Activated CD8-positive, alpha-beta T cell treated with anti-CD3 and anti-CD28 coated beads for 36 hours (primary cell): ENCODE results near the gene CROT. TPM values are rescaled to one million over a fixed set of nuclear protein-coding genes. Genes with fewer than 3 reads are reported as not detected.
A peak's percentile ranks its signal among the peaks of the same experiment; 100 is the strongest.
"Not testable (repeated sequence)": the region's sequence is repeated elsewhere in the genome, so short reads cannot be mapped to it uniquely, and the experiment has no call there.

Source experiments
- ATAC-seq: fragments of 200-7000 bp; cut with Tn5 transposase; one replicate; pipeline ENCODE4 v1.10.0; 2021; ENCODE audit warnings: mild to moderate bottlenecking, moderate library complexity
- CTCF ChIA-PET: fragments of 350-600 bp; sonication (Branson Sonifier 250); formaldehyde crosslinking; loops from one replicate; lab custom pipeline; 2021; ENCODE audit warnings: antibody characterized with exemption; lab: Charles Lee
- POLR2A ChIA-PET: fragments of 350-600 bp; sonication (Branson Sonifier 250); formaldehyde crosslinking; loops from one replicate; lab custom pipeline; 2021; ENCODE audit warnings: antibody characterized with exemption; lab: Charles Lee
- DNase-seq: peaks from one replicate; pipeline ENCODE4 v3.0.0-alpha.2; 2020
- H3K27ac Mint-ChIP-seq: one replicate; pipeline ENCODE4 v1.8.0; 2021; ENCODE audit warnings: mild to moderate bottlenecking, mixed read lengths
- H3K27me3 Mint-ChIP-seq: one replicate; pipeline ENCODE4 v1.8.0; 2021; ENCODE audit warnings: mixed read lengths
- H3K36me3 Mint-ChIP-seq: one replicate; pipeline ENCODE4 v1.8.0; 2021; ENCODE audit warnings: low read depth, mixed read lengths
- H3K4me1 Mint-ChIP-seq: one replicate; pipeline ENCODE4 v1.8.0; 2021; ENCODE audit warnings: low read depth, mixed read lengths
- H3K4me3 Mint-ChIP-seq: one replicate; pipeline ENCODE4 v1.8.0; 2021; ENCODE audit warnings: mild to moderate bottlenecking, moderate library complexity, mixed read lengths
- H3K9me3 Mint-ChIP-seq: one replicate; pipeline ENCODE4 v1.8.0; 2021; ENCODE audit warnings: mixed read lengths
- intact Hi-C: fragments of 100-400 bp; cut with micrococcal nuclease; formaldehyde crosslinking; loops from one replicate; pipeline ENCODE4 v1.10.0; 2022
- total RNA-seq, 2 experiments: library from RNA; stranded (reverse); gene quantifications; one replicate each; pipeline ENCODE4 v1.2.3, GENCODE V29; 2021
- TF ChIP-seq, protein P1 (sequence below): fragments of 200-600 bp; IDR thresholded peaks from one replicate; pipeline ENCODE4 v1.8.0; 2022; ENCODE audit warnings: antibody characterized with exemption, mild to moderate bottlenecking

The CROT gene
- total RNA-seq, 2 experiments from 2014 or later = 7.2 to 7.3 TPM

DNA sequence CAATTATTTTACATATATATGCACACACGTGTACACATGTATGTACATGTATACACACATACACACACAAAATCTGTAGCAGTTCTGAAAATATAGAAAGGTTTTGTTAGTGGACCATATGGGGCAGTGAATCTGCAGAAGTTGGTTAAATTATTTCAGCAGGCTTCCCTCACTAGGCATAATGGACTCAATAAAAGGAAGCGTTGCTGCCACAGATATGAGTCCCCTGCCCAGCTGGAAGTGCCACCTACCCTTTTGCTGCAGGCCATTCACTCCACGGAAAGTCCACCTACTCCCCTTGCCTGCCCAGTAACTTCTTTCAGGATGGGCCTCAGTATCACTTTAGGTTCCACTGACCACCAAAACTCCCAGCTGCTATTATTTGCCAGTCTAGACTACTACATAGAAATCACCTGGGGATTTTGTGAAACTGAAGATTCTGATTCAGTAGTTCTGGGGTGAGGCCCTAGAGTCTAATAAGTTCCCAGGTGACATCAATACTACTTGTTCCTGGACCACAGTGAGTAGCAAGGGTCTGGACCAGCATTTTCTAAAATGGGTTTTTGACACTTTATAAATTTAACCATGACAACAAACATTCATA is 29.3 kb upstream of the CROT start:
- no peak for DNase-seq
- H3K27ac Mint-ChIP-seq = no peak overlapping the region
- peaks cover 2% of the 10 kb centered on the region for H3K27me3 Mint-ChIP-seq
- intact Hi-C loops = no loop called here
- ATAC-seq = peak; percentile 38
- ChIA-PET POLR2A (no interaction called here), CTCF (interaction anchor here (1.6 to 7.6 kb wide), 2 partner anchors 8 to 101 kb away, joined by 3 to 97 read pairs; no protein-coding TSS in a partner anchor)
- TF ChIP-seq, protein P1, sequence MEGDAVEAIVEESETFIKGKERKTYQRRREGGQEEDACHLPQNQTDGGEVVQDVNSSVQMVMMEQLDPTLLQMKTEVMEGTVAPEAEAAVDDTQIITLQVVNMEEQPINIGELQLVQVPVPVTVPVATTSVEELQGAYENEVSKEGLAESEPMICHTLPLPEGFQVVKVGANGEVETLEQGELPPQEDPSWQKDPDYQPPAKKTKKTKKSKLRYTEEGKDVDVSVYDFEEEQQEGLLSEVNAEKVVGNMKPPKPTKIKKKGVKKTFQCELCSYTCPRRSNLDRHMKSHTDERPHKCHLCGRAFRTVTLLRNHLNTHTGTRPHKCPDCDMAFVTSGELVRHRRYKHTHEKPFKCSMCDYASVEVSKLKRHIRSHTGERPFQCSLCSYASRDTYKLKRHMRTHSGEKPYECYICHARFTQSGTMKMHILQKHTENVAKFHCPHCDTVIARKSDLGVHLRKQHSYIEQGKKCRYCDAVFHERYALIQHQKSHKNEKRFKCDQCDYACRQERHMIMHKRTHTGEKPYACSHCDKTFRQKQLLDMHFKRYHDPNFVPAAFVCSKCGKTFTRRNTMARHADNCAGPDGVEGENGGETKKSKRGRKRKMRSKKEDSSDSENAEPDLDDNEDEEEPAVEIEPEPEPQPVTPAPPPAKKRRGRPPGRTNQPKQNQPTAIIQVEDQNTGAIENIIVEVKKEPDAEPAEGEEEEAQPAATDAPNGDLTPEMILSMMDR = no peak
- H3K36me3 Mint-ChIP-seq = no peaks in the 10 kb centered on the region
- H3K9me3 Mint-ChIP-seq = no peaks in the 10 kb centered on the region
- H3K4me1 Mint-ChIP-seq = peaks cover 17% of the 10 kb centered on the region
- no peak overlapping the region for H3K4me3 Mint-ChIP-seq

DNA sequence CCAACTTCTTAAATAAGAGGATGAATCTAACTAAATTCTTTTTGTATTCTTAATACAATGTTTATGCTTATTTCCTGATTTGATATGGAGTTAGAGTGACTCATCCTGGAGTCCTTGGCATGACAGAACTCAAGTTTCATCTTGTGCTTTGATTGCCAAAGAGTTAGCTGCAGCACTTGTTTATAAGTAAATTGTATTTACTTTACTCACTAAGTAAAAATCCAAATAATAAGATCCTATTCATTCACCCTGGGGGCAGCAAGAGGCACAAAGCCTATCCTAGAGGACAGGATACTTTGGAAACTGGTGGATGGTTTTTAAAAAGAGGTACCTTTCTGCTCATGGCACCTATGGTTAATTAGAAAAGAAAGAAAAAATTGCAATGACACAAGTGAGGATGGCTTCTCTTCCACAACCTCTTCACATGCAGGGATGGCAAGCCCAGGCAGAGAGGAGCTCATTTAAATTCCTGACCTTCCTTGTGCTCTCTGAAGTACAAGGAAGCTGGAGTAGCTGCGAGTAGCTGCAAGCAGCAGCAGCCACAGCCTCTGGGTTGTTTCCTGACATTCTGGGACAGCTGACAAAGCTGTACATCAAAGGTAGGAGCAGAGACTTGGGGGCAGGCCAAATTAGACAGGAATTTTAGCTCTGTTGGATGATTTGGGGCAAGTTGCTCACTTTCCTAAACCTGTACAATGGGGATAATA is 28.5 kb upstream of the CROT start:
- POLR2A ChIA-PET = no interaction called here
- intact Hi-C loops = no loop called here
- no peak overlapping the region for H3K27ac Mint-ChIP-seq
- TF ChIP-seq, protein P1 = no peak
- no peak for DNase-seq
- ATAC-seq = no peak
- no peak overlapping the region for H3K4me3 Mint-ChIP-seq
- H3K27me3 Mint-ChIP-seq = peaks cover 2% of the 10 kb centered on the region
- CTCF ChIA-PET = interaction anchor here (1.6 to 7.6 kb wide), 2 partner anchors 9 to 100 kb away, joined by 3 to 97 read pairs; no protein-coding TSS in a partner anchor
- peaks cover 17% of the 10 kb centered on the region for H3K4me1 Mint-ChIP-seq
- no peaks in the 10 kb centered on the region for H3K9me3 Mint-ChIP-seq
- no peaks in the 10 kb centered on the region for H3K36me3 Mint-ChIP-seq

DNA sequence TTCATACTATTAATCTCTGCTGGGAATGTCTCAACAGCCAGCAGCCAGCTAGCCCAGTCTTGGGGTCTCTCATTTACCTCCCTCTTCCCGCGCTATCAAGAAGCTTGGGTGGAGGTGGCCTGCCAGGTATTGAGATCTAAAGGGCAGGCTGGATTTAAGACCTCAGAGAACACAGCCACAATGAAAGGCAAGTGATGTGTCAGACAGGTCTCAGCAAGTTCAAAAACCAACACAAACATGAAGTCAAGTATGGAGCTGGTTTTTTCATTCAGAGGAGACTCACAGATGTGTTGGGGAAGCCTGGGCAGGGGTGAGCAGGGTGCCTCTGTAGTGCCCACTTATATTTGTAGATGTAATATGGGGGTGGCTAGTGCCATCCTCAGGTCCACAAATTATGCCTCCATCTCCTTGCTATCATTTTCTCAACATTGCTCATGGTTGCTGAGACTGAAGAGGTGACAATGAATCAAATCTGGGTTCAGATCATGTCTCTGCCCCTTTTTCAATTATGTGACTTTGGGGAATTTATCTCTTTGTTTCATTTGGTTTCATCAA is 27.7 kb upstream of the CROT start:
- TF ChIP-seq, protein P1 = no peak
- Mint-ChIP-seq H3K4me3 (no peak overlapping the region), H3K27me3 (peaks cover 2% of the 10 kb centered on the region), H3K36me3 (no peaks in the 10 kb centered on the region), H3K4me1 (peaks cover 17% of the 10 kb centered on the region), H3K27ac (no peak overlapping the region), H3K9me3 (peaks cover 2% of the 10 kb centered on the region)
- ATAC-seq (no peak), DNase-seq (no peak)
- intact Hi-C loops = no loop called here
- ChIA-PET POLR2A (no interaction called here), CTCF (interaction anchor here (1.6 to 7.6 kb wide), 2 partner anchors 9 to 99 kb away, joined by 3 to 97 read pairs; no protein-coding TSS in a partner anchor)

- Mint-ChIP-seq H3K9me3 (peaks cover 2% of the 10 kb centered on the region), H3K36me3 (no peaks in the 10 kb centered on the region), H3K27me3 (peaks cover 2% of the 10 kb centered on the region), H3K4me3 (peak overlapping the region; percentile 10), H3K4me1 (peaks cover 17% of the 10 kb centered on the region), H3K27ac (peak overlapping the region; percentile 68)
- ChIA-PET POLR2A (interaction anchor here (1.1 kb wide), 1 partner anchor 26 kb away, joined by 4 read pairs; no protein-coding TSS in a partner anchor), CTCF (interaction anchor here (7.6 kb wide), 1 partner anchor 98 kb away, joined by 97 read pairs; no protein-coding TSS in a partner anchor)
- TF ChIP-seq, protein P1 = no peak
- ATAC-seq (no peak), DNase-seq (no peak)
- intact Hi-C loops = no loop called here
These were observed 26.7 kb upstream of the CROT start for GRCh38 chr7:87318741-87319140.

DNA sequence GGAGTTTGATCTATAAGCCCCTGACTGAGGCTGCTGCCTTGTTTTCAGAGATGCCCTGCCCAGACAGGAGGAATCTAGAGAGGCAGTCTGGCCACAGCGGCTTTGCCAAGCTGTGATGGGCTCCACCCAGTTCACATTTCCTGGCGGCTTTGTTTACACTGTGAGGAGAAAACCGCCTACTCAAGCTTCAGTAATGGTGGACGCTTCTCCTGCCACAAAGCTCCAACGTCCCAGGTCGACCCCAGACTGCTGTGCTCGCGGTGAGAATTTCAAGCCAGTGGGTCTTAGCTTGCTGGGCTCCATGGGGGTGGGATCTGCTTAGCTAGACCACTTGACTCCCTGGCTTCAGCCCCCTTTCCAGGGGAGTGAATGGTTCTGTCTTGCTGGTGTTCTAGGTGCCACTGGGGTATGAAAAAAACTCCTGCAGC is 26.3 kb upstream of the CROT start:
- H3K4me3 Mint-ChIP-seq = peak overlapping the region; percentile 10
- H3K36me3 Mint-ChIP-seq, DNase-seq, H3K27me3 Mint-ChIP-seq, intact Hi-C loops, H3K9me3 Mint-ChIP-seq: not testable (repeated sequence)
- CTCF ChIA-PET = interaction anchor here (7.6 kb wide), 1 partner anchor 98 kb away, joined by 97 read pairs; no protein-coding TSS in a partner anchor
- H3K4me1 Mint-ChIP-seq = peaks cover 17% of the 10 kb centered on the region
- POLR2A ChIA-PET = interaction anchor here (1.1 kb wide), 1 partner anchor 26 kb away, joined by 4 read pairs; no protein-coding TSS in a partner anchor
- ATAC-seq = peak; percentile 30
- peak overlapping the region; percentile 68 for H3K27ac Mint-ChIP-seq
